Hepatocyte (in vitro differentiated cells): Measurements from ENCODE around the gene HIF1A.

Experiments used
- CTCF ChIP-seq: fragments of 200-600 bp; sonication (generic); IDR thresholded peaks from 2 replicates; pipeline ENCODE4 v1.5.1; 2016; ENCODE audit warnings: antibody characterized with exemption, mild to moderate bottlenecking; ENCODE audit not compliant: poor library complexity
- EZH2 ChIP-seq: fragments of 200-600 bp; sonication (generic); IDR thresholded peaks from 2 replicates; pipeline ENCODE4 v1.6.1; 2016; ENCODE audit warnings: antibody characterized with exemption, mild to moderate bottlenecking, borderline replicate concordance
- EZH2phosphoT487 ChIP-seq: fragments of 200-600 bp; sonication (generic); IDR thresholded peaks from one replicate; pipeline ENCODE4 v1.6.1; 2018; ENCODE audit warnings: antibody characterized with exemption, mild to moderate bottlenecking, low read depth, moderate library complexity; ENCODE audit not compliant: unreplicated experiment, severe bottlenecking

- no peak for TF ChIP-seq CTCF
- TF ChIP-seq EZH2, result no peak
- no peak for TF ChIP-seq EZH2phosphoT487
Measured at GRCh38 chr14:61671082-61671481, 24.2 kb upstream of the HIF1A start.
